WI38 (cell line): Measurements from ENCODE around the gene TPP2.

Source experiments
- H3K4me3 ChIP-seq: 2 replicates; pipeline ENCODE4 v1.5.1; 2011; ENCODE audit warnings: low read depth, mild to moderate bottlenecking, control low read depth, low read length
- CTCF ChIP-seq: IDR thresholded peaks from 2 replicates; pipeline ENCODE4 v1.5.1; 2012; ENCODE audit warnings: low read depth, mild to moderate bottlenecking, control low read depth, low read length

The TPP2 gene

GRCh38 chr13:102697929-102698648, 101.3 kb downstream of the TPP2 start:
- TF ChIP-seq CTCF = no peak
- no peak overlapping the region for H3K4me3 ChIP-seq

GRCh38 chr13:102698649-102698980, 101.8 kb downstream of the TPP2 start:
- no peak for TF ChIP-seq CTCF
- H3K4me3 ChIP-seq = no peak overlapping the region

GRCh38 chr13:102699504-102699903, 102.7 kb downstream of the TPP2 start:
- no peak for TF ChIP-seq CTCF
- no peak overlapping the region for H3K4me3 ChIP-seq

- TF ChIP-seq CTCF = no peak
- H3K4me3 ChIP-seq = no peak overlapping the region
Measured at GRCh38 chr13:102700088-102701031, 103.6 kb downstream of the TPP2 start.

GRCh38 chr13:102701331-102701730, 104.5 kb downstream of the TPP2 start:
- TF ChIP-seq CTCF = no peak

GRCh38 chr13:102702965-102703725, 106.4 kb downstream of the TPP2 start:
- no peak overlapping the region for H3K4me3 ChIP-seq
- TF ChIP-seq CTCF = no peak

More at GRCh38 chr13:102701331-102701730, 104.5 kb downstream of the TPP2 start:
- no peak overlapping the region for H3K4me3 ChIP-seq
